Fibroblast of pulmonary artery (primary cell): ENCODE data around the gene IL11RA.
A peak's percentile ranks its signal among the peaks of the same experiment; 100 is the strongest.
"Not testable (repeated sequence)": the region's sequence is repeated elsewhere in the genome, so short reads cannot be mapped to it uniquely, and the experiment has no call there.

Experiments used
- DNase-seq: peaks from one replicate; pipeline ENCODE4 v3.0.0-alpha.2; 2010; ENCODE audit warnings: low read depth
- H3K4me3 ChIP-seq: replicated peaks from 2 replicates; pipeline ENCODE4 v1.5.1; 2011; ENCODE audit warnings: low read depth, mild to moderate bottlenecking, control low read depth, low read length, moderate library complexity
- TF ChIP-seq, protein P1 (sequence below): IDR thresholded peaks from 2 replicates; pipeline ENCODE4 v1.5.1; 2011; ENCODE audit warnings: mild to moderate bottlenecking, control low read depth, low read length, inconsistent platforms; ENCODE audit errors: missing control alignments

Gene IL11RA

DNA sequence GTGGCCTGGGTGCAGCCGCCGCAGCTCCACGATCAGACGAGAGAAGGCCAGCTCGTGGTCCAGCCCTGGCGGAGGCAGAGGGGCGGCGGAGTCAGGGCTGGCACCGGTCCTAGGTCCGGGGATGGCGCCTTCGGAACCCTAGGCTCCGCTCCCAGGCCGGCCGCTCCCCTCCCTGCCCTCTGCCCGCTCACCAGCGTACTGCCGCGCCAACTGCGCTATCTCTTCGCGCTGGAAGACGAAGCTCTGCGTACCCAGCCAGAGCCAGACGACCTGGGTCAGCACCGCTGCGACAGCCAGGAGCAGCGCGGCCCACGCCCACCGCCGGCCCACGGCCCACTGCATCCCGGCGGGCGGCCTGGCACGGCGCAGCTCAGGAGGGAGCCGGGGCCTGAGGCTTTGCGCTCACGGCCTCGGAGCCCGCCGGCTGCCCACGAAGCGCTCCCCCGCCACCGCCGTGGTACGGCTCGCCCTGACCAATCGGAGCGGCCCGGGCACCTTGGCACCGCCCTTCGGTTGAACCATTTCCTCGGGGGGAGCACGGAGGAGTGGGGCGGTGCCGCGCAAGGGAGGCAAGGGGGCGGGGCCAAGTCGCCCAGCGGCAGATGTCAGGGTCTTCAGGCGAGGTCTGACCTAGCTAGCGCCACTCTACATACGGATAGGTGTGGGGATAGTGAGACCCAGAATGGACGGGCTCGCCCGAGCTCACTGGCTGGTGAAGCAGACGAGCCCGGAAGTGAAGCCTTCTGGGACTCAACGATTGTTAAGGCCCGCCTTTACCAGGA lies 14.4 kb upstream of the IL11RA start, which contains the start of gene SIGMAR1:
TSS of gene SIGMAR1 (minus strand) at position 432 of the 782 bp plus-strand sequence. CDS start at position 342, 90 bp downstream.
- DNase-seq, result peak; percentile 92
- peak within 1 kb of the TSS; percentile 71 for H3K4me3 ChIP-seq
- TF ChIP-seq, protein P1, sequence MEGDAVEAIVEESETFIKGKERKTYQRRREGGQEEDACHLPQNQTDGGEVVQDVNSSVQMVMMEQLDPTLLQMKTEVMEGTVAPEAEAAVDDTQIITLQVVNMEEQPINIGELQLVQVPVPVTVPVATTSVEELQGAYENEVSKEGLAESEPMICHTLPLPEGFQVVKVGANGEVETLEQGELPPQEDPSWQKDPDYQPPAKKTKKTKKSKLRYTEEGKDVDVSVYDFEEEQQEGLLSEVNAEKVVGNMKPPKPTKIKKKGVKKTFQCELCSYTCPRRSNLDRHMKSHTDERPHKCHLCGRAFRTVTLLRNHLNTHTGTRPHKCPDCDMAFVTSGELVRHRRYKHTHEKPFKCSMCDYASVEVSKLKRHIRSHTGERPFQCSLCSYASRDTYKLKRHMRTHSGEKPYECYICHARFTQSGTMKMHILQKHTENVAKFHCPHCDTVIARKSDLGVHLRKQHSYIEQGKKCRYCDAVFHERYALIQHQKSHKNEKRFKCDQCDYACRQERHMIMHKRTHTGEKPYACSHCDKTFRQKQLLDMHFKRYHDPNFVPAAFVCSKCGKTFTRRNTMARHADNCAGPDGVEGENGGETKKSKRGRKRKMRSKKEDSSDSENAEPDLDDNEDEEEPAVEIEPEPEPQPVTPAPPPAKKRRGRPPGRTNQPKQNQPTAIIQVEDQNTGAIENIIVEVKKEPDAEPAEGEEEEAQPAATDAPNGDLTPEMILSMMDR, result no peak

GRCh38 chr9:34638138-34638445 lies 13.9 kb upstream of the IL11RA start:
- TF ChIP-seq, protein P1, result no peak
- H3K4me3 ChIP-seq, result peak overlapping the region; percentile 71
- DNase-seq, result no peak

DNA sequence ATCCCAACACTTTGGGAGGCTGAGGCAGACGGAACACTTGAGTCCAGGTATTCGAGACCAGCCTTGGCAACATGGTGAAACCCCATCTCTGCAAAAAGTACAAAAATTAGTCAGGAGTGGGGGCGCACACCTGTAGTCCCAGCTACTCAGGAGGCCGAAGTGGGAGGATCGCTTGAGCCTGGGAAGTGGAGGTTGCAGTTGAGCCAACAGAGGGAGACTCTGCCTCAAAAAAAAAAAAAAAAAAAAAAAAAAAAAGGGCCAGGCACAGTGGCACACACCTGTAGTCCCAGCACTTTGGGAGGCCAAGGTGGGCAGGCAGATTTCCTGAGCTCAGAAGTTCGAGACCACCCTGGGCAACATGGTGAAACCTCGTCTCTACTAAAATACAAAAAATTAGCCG lies 12.7 kb upstream of the IL11RA start:
- not testable (repeated sequence) for H3K4me3 ChIP-seq, DNase-seq

- H3K4me3 ChIP-seq, result no peak overlapping the region
- TF ChIP-seq, protein P1, result no peak
- no peak for DNase-seq
Measured at GRCh38 chr9:34642679-34643078, 9.3 kb upstream of the IL11RA start.

DNA sequence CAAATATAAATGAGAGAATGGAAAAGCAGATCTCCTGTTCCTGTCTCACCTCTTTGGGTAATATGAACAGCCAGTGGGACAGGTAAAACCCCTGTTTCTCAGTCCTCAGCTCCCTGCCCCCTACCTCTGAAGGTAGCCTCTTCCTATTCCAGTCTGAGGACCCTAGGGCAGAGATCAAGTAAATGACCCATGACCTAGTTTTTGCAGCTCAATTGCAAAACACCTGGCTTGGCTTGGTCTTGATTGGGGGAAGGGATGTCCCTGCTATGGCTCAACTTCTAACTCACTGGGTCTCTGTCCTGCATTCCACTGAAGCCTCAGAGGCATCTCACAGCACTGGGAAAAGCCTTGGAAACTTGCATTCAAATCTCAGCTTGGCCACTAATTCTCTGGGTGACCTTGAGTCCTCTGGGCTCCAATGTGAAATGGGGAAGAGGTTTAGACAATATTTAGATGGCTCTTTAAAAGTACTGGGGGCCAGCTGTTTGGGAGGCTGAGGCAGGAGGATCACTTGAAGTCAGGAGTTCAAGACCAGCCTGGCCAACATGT lies 7.1 kb upstream of the IL11RA start:
- no peak overlapping the region for H3K4me3 ChIP-seq
- no peak for DNase-seq
- TF ChIP-seq, protein P1, result no peak

DNA sequence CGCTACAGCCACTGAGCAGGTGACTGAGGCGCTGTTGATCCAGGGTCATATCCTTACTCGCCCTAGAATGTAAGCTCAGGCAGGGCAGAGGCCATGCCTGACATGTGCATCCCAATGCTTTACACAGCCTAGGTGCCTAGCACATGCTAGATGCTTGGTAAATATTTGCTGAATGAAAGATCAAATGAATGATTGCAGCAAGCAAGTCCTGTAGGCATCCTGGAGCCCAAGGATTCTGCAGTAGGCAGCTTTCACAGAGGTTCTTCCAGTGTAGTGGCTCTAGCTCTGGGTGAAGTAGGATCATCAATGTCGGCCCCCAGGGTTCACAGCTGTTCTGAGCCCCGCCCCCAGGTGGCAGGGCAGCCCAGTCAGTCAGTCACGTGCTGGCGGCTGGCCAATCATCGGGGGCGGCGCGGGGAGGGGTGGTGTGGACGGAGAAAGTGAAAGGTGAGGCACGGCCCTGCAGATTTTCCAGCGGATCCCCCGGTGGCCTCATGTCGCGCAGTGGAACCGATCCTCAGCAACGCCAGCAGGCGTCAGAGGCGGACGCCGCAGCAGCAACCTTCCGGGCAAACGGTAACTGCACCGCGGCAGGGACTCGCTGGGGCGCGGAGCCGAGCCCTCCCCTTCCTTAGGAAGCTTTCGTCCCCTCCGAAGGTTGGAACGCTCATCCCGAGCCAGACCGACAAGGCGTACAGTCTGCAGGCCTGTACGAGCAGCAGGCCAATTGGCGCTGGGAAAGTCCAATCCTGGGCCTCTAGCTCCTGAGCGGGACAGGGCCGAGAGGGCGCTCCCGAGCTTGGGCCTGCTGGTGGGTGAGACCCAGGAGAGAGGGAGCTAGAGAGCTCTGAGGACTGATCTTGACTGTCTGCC lies 5.5 kb upstream of the IL11RA start, which contains the start of gene GALT:
TSS of gene GALT (plus strand) at position 465 of the 873 bp plus-strand sequence. CDS start at position 495, 30 bp downstream.
- TF ChIP-seq, protein P1, result peak; percentile 54
- peak within 1 kb of the TSS; percentile 73 for H3K4me3 ChIP-seq
- DNase-seq, result peak; percentile 85

GRCh38 chr9:34647084-34647403 lies 4.9 kb upstream of the IL11RA start:
- H3K4me3 ChIP-seq, result peak overlapping the region; percentile 73
- DNase-seq, result no peak

More at GRCh38 chr9:34647084-34647403, 4.9 kb upstream of the IL11RA start:
- TF ChIP-seq, protein P1, result no peak
